CD14-positive monocyte (primary cell): ENCODE data around the gene ZNF423. TPM values are rescaled to one million over a fixed set of nuclear protein-coding genes. Genes with fewer than 3 reads are reported as not detected.

Experiments
- DNase-seq, 3 donors: peaks; one replicate each; pipeline ENCODE4 v3.0.0-alpha.2; 2011 to 2022
- H2AFZ ChIP-seq: 2 replicates; pipeline ENCODE4 v1.6.0; 2012; ENCODE audit warnings: mild to moderate bottlenecking, low read depth, low read length, inconsistent platforms; ENCODE audit not compliant: insufficient read depth, poor library complexity, severe bottlenecking
- H3K27ac ChIP-seq, 2 donors: 1 replicate in 1 of 2; 2 replicates in 1 of 2; pipeline ENCODE4 v1.5.1; 2012 to 2013; ENCODE audit warnings: low read length in 2 of 2, control low read depth in 1 of 2, inconsistent platforms in 1 of 2, low read depth in 1 of 2, mild to moderate bottlenecking in 1 of 2
- H3K27me3 ChIP-seq, 2 donors: one replicate each; pipeline versions ENCODE4 v1.6.0 to v1.6.1; 2011 to 2013; ENCODE audit warnings: low read length in 2 of 2; ENCODE audit not compliant: control insufficient read depth in 2 of 2, insufficient read depth in 2 of 2
- H3K36me3 ChIP-seq, 2 donors: replicated peaks in 1 of 2; 1 replicate in 1 of 2; 2 replicates in 1 of 2; pipeline versions ENCODE4 v1.5.1 to v1.6.1; 2012 to 2013; ENCODE audit warnings: low read length in 2 of 2, control low read depth in 1 of 2, inconsistent platforms in 1 of 2, mild to moderate bottlenecking in 1 of 2; ENCODE audit not compliant: insufficient read depth in 2 of 2, control insufficient read depth in 1 of 2
- H3K4me1 ChIP-seq, 2 donors: 1 replicate in 1 of 2; 2 replicates in 1 of 2; pipeline versions ENCODE4 v1.5.1 to v1.6.1; 2012 to 2013; ENCODE audit warnings: low read length in 2 of 2, control low read depth in 1 of 2, inconsistent platforms in 1 of 2, mild to moderate bottlenecking in 1 of 2, moderate library complexity in 1 of 2; ENCODE audit not compliant: insufficient read depth in 2 of 2, control insufficient read depth in 1 of 2
- H3K4me2 ChIP-seq: replicated peaks from 2 replicates; pipeline ENCODE3; 2012; ENCODE audit warnings: low read length, moderate library complexity, mild to moderate bottlenecking; ENCODE audit not compliant: poor library complexity, severe bottlenecking; ENCODE audit errors: extremely low read depth
- H3K4me3 ChIP-seq, 3 experiments: fragments of 200-600 bp in 1 of 3; sonication (generic) in 1 of 3; replicated peaks in 1 of 3; 1 replicate in 2 of 3; 2 replicates in 1 of 3; pipeline ENCODE4 v1.5.1; 2011 to 2013; ENCODE audit warnings: low read length in 3 of 3, mild to moderate bottlenecking in 3 of 3, control low read depth in 2 of 3, low read depth in 2 of 3, inconsistent platforms in 1 of 3, moderate library complexity in 1 of 3
- H3K79me2 ChIP-seq: 2 replicates; pipeline ENCODE4 v1.6.0; 2012; ENCODE audit warnings: mild to moderate bottlenecking, control low read depth, inconsistent platforms, low read length, moderate library complexity; ENCODE audit not compliant: insufficient read depth
- H3K9ac ChIP-seq: 2 replicates; pipeline ENCODE4 v1.6.0; 2017; ENCODE audit warnings: low read length, mild to moderate bottlenecking; ENCODE audit not compliant: insufficient read depth, poor library complexity, severe bottlenecking
- H3K9me3 ChIP-seq, 2 donors: replicated peaks in 1 of 2; 1 replicate in 1 of 2; 2 replicates in 1 of 2; pipeline versions ENCODE4 v1.5.1 to v1.6.1; 2012 to 2013; ENCODE audit warnings: low read length in 2 of 2, control low read depth in 1 of 2; ENCODE audit not compliant: control insufficient read depth in 1 of 2, insufficient read depth in 1 of 2
- H4K20me1 ChIP-seq: 2 replicates; pipeline ENCODE4 v1.6.0; 2012; ENCODE audit warnings: mild to moderate bottlenecking, low read length, control low read depth, moderate library complexity; ENCODE audit not compliant: insufficient read depth
- H3K27ac Mint-ChIP-seq, 7 donors: one replicate each; pipeline ENCODE4 v1.8.0; 2020; ENCODE audit warnings: mild to moderate bottlenecking in 7 of 7, mixed read lengths in 7 of 7, moderate library complexity in 6 of 7, inconsistent platforms in 2 of 7
- H3K27me3 Mint-ChIP-seq, 3 donors: one replicate each; pipeline ENCODE4 v1.8.0; 2021 to 2022; ENCODE audit warnings: low read depth in 3 of 3, mild to moderate bottlenecking in 3 of 3, mixed read lengths in 3 of 3, moderate library complexity in 3 of 3, inconsistent platforms in 1 of 3
- H3K36me3 Mint-ChIP-seq, 2 donors: one replicate each; pipeline ENCODE4 v1.8.0; 2020; ENCODE audit warnings: mixed read lengths in 2 of 2, inconsistent platforms in 1 of 2, mild to moderate bottlenecking in 1 of 2
- H3K4me1 Mint-ChIP-seq: one replicate; pipeline ENCODE4 v1.8.0; 2020; ENCODE audit warnings: mild to moderate bottlenecking, mixed read lengths
- H3K4me3 Mint-ChIP-seq, 2 donors: one replicate each; pipeline ENCODE4 v1.8.0; 2020; ENCODE audit warnings: mild to moderate bottlenecking in 2 of 2, mixed read lengths in 2 of 2, moderate library complexity in 1 of 2
- H3K9me3 Mint-ChIP-seq, 7 donors: one replicate each; pipeline ENCODE4 v1.8.0; 2020 to 2022; ENCODE audit warnings: mixed read lengths in 7 of 7, mild to moderate bottlenecking in 6 of 7, moderate library complexity in 6 of 7, inconsistent platforms in 2 of 7
- CTCF ChIP-seq: fragments of 200-600 bp; IDR thresholded peaks from one replicate; pipeline ENCODE4 v1.8.0; 2022; ENCODE audit warnings: antibody characterized with exemption, mild to moderate bottlenecking
- WGBS: methylation state at CpG from one replicate; pipeline ENCODE4 v1.1.5; 2013; ENCODE audit warnings: missing lambda C conversion rate; ENCODE audit not compliant: insufficient coverage; 5-methylcytosine and 5-hydroxymethylcytosine counted together
- intact Hi-C, 2 donors: fragments of 100-400 bp; cut with micrococcal nuclease; formaldehyde crosslinking; loops; one replicate each; pipeline versions ENCODE4 v1.15.0 to v1.15.1; 2023
- polyA plus RNA-seq, 3 donors: library from polyadenylated mRNA; depleted of rRNA in 1 of 3; unstranded in 2 of 3; stranded (reverse) in 1 of 3; fragments of 300-500 nt in 2 of 3; fragments of >200 nt in 1 of 3; fragmentation: Illumina TruSeq in 2 of 3; gene quantifications; 1 replicate in 2 of 3; 2 replicates in 1 of 3; pipeline ENCODE4 v1.2.3, GENCODE V29; 2012 to 2021

ZNF423 gene
- polyA plus RNA-seq, 3 donors, result not detected

- H3K4me2 ChIP-seq, result no peak overlapping the region
- no peak overlapping the region for H2AFZ ChIP-seq
- intact Hi-C loops, result no loop called here
- no peaks in the 10 kb centered on the region for H3K36me3 ChIP-seq
- no peak overlapping the region for H3K9ac ChIP-seq
- Mint-ChIP-seq H3K4me1 (peaks cover 4% of the 10 kb centered on the region), H3K4me3 (no peak overlapping the region), H3K36me3 (no peaks in the 10 kb centered on the region), H3K27ac (no peak overlapping the region), H3K27me3 (peaks cover 5 to 9% (median 6%) of the 10 kb centered on the region in 3 donors), H3K9me3 (peaks cover 0 to 11% (median 3%) of the 10 kb centered on the region in 7 donors)
- WGBS, result 90% methylated on average over 6 of the region's 9 CpGs
- no peak overlapping the region for H3K4me3 ChIP-seq
- H3K4me1 ChIP-seq, result no peaks in the 10 kb centered on the region
- H3K27ac ChIP-seq, result no peak overlapping the region
- no peaks in the 10 kb centered on the region for H3K79me2 ChIP-seq
- DNase-seq, result no peak
- no peaks in the 10 kb centered on the region for H3K9me3 ChIP-seq
- H3K27me3 ChIP-seq, result no peaks in the 10 kb centered on the region
- TF ChIP-seq CTCF, result no peak
- no peaks in the 10 kb centered on the region for H4K20me1 ChIP-seq
Measured at GRCh38 chr16:49886554-49887094, 30.7 kb upstream of the ZNF423 start.

GRCh38 chr16:49884033-49885015, 28.4 kb upstream of the ZNF423 start:
- no peaks in the 10 kb centered on the region for H3K79me2 ChIP-seq
- no peak overlapping the region for H3K4me3 ChIP-seq
- H3K27ac ChIP-seq, result no peak overlapping the region
- no peaks in the 10 kb centered on the region for H4K20me1 ChIP-seq
- no peaks in the 10 kb centered on the region for H3K27me3 ChIP-seq
- H2AFZ ChIP-seq, result no peak overlapping the region
- intact Hi-C loops, result no loop called here
- H3K36me3 ChIP-seq, result no peaks in the 10 kb centered on the region
- no peaks in the 10 kb centered on the region for H3K4me1 ChIP-seq
- Mint-ChIP-seq H3K27ac (no peak overlapping the region), H3K27me3 (peaks cover 6 to 11% (median 6%) of the 10 kb centered on the region in 3 donors), H3K4me3 (no peak overlapping the region), H3K36me3 (no peaks in the 10 kb centered on the region), H3K9me3 (peaks cover 0 to under 1% (median 0%) of the 10 kb centered on the region in 7 donors), H3K4me1 (no peaks in the 10 kb centered on the region)
- H3K4me2 ChIP-seq, result no peak overlapping the region
- no peak overlapping the region for H3K9ac ChIP-seq
- H3K9me3 ChIP-seq, result no peaks in the 10 kb centered on the region
- DNase-seq, result no peak
- 83% methylated on average over 9 of the region's 14 CpGs for WGBS
- no peak for TF ChIP-seq CTCF
